Hematopoietic multipotent progenitor cell treated with erythropoietin and hydrocortisone succinate and interleukin-3 and kit ligand, for 4 days (in vitro differentiated cells): ENCODE results near the gene POMGNT1.

ENCODE experiments used
- DNase-seq: peaks from one replicate; pipeline ENCODE4 v3.0.0-alpha.2; 2015

POMGNT1 gene

DNA sequence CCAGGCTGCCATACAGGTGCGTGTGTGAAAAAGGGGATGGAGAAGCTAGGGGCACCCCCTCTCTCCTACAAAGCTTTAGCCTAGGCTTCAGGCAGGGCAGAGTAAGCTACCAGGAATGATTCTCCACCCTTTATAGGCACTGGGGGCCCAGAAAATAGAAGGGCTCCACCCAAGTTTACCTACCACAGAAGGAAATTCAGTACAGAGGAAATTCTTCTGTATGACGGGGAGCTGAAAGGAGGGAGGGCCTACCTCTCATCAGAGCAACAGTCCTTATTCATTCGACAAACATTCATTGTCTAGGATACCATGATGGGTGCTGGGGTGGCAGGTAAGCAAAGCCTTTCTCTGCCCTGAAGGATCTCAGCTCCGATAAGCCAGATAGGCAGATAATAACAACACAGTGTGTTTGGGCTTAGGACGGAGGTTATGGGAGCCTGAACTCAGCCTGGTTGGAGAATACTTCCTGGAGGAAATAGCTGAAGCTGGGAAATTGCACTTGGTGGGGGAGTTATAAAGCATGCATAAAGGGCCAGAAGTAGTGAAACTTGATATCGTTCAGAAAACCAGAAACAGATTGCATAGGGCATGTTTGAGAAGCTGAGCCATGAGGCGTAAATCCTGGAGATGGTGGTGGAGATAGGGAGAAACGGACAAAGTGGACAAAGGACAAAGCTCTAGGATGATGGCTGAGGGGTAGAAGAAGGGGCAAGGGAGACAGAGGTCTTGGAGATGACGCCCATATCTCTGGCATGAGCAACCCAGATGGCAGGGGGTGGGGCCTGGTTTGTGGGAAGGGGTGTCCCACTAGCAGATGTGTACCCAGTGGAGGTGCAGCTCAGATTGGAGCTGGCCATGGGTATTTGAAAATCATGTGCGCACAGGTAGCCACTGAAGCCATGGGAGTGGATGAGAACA, 16.6 kb downstream of the POMGNT1 start:
- DNase-seq: no peak

DNA sequence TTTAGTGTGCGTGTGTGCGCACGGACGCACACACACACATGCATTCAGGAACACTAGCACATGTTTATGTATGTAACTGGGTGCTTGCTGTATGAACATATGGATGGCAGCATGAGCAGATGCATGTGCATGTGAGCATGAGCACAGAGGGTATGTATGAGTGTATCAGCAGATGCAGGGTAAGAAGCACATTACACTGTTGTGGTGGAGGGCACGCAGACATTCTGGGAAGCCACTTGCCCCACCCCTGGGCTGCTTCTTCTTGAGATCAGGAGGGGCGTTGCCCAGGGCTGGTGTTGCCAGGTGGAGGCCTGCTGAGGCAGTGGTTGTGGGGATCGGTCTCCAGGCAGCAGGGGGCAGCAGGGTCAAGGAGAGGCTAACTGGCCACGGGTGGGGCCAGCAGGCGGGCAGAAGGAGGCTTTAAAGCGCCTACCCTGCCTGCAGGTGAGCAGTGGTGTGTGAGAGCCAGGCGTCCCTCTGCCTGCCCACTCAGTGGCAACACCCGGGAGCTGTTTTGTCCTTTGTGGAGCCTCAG, 18.1 kb downstream of the POMGNT1 start:
- DNase-seq: peak; percentile 62

GRCh38 chr1:46179138-46180081, 18.8 kb downstream of the POMGNT1 start:
- peak; percentile 89 for DNase-seq

- DNase-seq: no peak
Observed at GRCh38 chr1:46176211-46176865, 21.9 kb downstream of the POMGNT1 start, which contains the start of gene P3R3URF. P3R3URF (minus strand) TSS chr1:46176488; CDS start chr1:46176471, 17 bp downstream.

- DNase-seq: no peak
Observed at GRCh38 chr1:46175243-46175642, 23.0 kb downstream of the POMGNT1 start.

- DNase-seq: no peak
Observed at GRCh38 chr1:46174448-46175231, 23.6 kb downstream of the POMGNT1 start, which contains the start of gene TSPAN1. TSPAN1 (plus strand) TSS chr1:46175087; CDS start chr1:46181108, 6,021 bp downstream.

DNA sequence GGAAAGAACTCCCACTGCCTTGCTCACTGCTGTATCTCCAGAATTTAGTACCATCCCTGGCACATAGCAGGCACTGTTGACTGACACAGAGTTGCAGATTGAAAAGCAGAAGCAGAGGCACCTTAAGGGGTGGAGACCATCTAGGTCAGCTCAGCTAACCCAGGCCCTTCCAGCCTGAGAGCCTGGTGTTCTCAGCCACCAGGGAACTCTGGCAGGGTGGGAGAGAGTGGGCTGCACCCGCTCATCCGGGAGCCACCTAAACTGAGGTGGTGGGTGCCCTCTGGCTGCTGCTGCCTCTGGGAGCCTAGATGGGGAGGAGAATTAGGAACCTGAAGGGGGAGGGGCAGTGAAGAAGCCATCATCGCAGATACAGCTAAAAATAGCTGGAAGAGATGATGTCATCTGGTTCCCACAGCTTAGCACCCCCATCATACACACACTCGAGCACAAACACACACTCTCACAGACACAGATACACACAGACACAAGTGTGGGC, 24.8 kb downstream of the POMGNT1 start:
- no peak for DNase-seq

DNA sequence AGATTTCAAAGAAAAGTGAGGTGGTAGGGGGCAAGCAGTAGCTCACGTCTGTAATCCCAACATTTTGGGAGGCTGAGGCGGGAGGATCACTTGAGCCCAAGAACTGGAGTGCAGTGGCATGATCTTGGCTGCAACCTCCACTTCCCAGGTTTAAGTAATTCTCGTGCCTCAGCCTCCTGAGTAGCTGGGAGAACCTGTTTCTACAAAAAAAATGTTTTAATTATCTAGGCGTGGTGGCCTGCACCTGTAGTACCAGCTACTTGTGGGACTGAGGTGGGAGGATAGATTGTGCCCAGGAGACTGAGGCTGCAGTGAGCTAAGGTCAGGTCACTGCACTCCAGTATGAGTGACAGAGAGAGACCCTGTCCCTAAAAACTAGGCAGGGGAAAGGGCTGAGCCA, 25.9 kb downstream of the POMGNT1 start:
- DNase-seq: no peak

DNA sequence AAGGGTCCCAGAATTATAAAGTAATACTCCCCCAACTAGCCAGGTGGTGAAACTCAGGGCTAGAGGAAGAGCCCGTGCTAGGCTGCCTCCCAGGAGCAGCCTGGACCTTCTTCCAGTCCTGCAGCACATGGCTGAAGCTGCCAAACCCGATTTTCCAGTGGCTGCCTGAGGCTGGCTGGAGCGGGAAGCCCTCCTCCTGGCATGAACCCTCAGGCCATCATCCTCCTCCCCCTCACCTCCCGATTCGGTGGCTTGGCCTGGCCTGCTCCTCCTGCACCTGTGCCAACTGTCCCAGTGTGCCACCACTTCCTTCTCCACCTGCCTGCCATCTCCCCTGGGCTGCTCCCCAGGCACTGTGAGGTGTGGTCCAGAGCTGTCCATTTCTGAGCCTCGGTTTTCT, 26.4 kb downstream of the POMGNT1 start:
- DNase-seq: no peak

GRCh38 chr1:46171351-46171750, 26.9 kb downstream of the POMGNT1 start:
- no peak for DNase-seq

DNA sequence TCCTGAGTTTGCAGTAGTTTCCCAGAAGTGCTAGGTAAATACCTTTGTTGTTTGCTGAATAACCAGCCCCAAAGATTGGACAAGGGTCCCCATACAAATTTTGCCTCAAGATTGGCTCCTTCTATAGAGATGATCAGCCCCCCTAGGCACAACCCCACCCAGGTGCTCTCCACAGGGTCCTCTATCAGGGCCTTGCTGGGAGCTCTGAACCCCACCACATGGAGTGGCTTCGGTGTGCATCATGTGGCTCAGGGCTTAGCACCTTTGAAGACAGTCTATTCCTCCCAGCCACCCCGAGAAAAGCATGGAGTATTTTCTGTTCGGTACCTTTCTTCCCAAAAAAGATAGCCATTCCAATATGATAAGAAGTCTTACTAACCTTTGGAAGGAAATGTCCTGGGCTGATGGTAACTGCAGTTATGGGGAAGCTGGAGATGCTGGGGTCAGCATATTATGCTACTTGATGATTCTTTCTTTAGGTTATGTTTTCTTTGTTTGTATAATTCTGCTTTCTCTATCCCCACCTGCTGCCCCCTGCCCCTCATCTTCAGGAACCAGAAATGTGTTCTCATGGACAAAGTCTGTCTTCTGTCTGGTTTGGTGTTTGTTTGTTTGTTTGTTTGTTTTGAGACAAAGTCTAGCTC, 28.3 kb downstream of the POMGNT1 start:
- DNase-seq: no peak

- no peak for DNase-seq
Observed at GRCh38 chr1:46168477-46168876, 29.8 kb downstream of the POMGNT1 start.

- DNase-seq: peak; percentile 62
Observed at GRCh38 chr1:46166521-46167462, 31.4 kb downstream of the POMGNT1 start.

GRCh38 chr1:46160212-46160611, 38.0 kb downstream of the POMGNT1 start:
- no peak for DNase-seq

GRCh38 chr1:46159516-46159915, 38.7 kb downstream of the POMGNT1 start:
- DNase-seq: no peak

GRCh38 chr1:46158312-46159281, 39.6 kb downstream of the POMGNT1 start:
- DNase-seq: peak; percentile 85

GRCh38 chr1:46157916-46158311, 40.3 kb downstream of the POMGNT1 start:
- DNase-seq: no peak

DNA sequence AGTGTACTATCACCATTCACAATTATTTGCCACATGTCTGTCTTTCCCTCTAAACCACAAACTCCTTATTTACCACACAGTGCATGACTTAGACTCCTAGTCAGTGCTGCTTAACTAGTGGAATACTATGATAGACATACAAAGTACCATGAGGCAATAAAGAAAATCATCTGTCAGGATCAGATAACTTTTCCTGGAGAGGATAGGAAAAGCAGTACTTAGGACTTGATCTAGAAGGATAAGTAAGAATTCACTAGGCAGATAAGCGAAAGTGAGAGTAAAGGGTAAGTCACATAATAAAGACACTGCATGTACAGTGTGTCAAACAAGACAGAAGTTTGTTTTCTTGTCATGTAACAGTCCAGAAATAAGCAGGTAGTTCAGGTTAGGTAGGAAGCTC, 44.5 kb downstream of the POMGNT1 start:
- DNase-seq: peak; percentile 26

GRCh38 chr1:46153228-46153627, 45.0 kb downstream of the POMGNT1 start:
- DNase-seq: no peak
